Measurements from ENCODE around the gene DOCK2. TPM values are rescaled to one million over a fixed set of nuclear protein-coding genes. Genes with fewer than 3 reads are reported as not detected.

Gene DOCK2
- total RNA-seq, 1 experiment from 2014 or later: not detected

GRCh38 chr5:169980418-169981053 is 343.5 kb downstream of the DOCK2 start, which contains the start of gene INSYN2B:
INSYN2B (minus strand) TSS chr5:169980495; CDS start chr5:169883898, 96,597 bp downstream.
- no peak within 1 kb of the TSS for H3K27ac Mint-ChIP-seq (ENCODE audit: unreplicated experiment)
- TF ChIP-seq CTCF (IDR thresholded peaks at IDR 0.05; ENCODE audit: unreplicated experiment): peak; percentile 50
- H3K4me3 Mint-ChIP-seq (ENCODE audit: low read depth, unreplicated experiment): no peak within 1 kb of the TSS
- H3K9me3 Mint-ChIP-seq (ENCODE audit: low read depth, unreplicated experiment): no peaks in the 10 kb centered on the region
- H3K27me3 Mint-ChIP-seq (ENCODE audit: unreplicated experiment): peaks cover 90% of the 10 kb centered on the region
- DNase-seq: peak; percentile 71
- intact Hi-C loops (cut with micrococcal nuclease; ENCODE audit: unreplicated experiment): loop anchor here (1.0 to 5.0 kb wide), 4 partner anchors 68 to 993 kb away; no protein-coding TSS in a partner anchor
- no TSS peak for BruUV-seq (replicated peaks)
- CTCF ChIA-PET: interaction anchor here (0.9 to 2.1 kb wide), 7 partner anchors 9 to 278 kb away, joined by 3 to 22 read pairs (median 4); no protein-coding TSS in a partner anchor
- no peaks in the 10 kb centered on the region for H3K4me1 Mint-ChIP-seq (ENCODE audit: low read depth, unreplicated experiment)
- no peaks in the 10 kb centered on the region for H3K36me3 Mint-ChIP-seq (ENCODE audit: insufficient read depth, unreplicated experiment)

GRCh38 chr5:169988206-169988605 is 351.1 kb downstream of the DOCK2 start:
- no TSS peak for BruUV-seq (replicated peaks)
- Mint-ChIP-seq H3K27ac (ENCODE audit: unreplicated experiment) (no peak overlapping the region), H3K36me3 (ENCODE audit: insufficient read depth, unreplicated experiment) (no peaks in the 10 kb centered on the region), H3K4me1 (ENCODE audit: low read depth, unreplicated experiment) (no peaks in the 10 kb centered on the region), H3K9me3 (ENCODE audit: low read depth, unreplicated experiment) (no peaks in the 10 kb centered on the region), H3K4me3 (ENCODE audit: low read depth, unreplicated experiment) (no peak overlapping the region), H3K27me3 (ENCODE audit: unreplicated experiment) (peaks cover 84% of the 10 kb centered on the region)
- CTCF ChIA-PET: no interaction called here
- DNase-seq: no peak
- intact Hi-C loops (cut with micrococcal nuclease; ENCODE audit: unreplicated experiment): no loop called here
- TF ChIP-seq CTCF (IDR thresholded peaks at IDR 0.05; ENCODE audit: unreplicated experiment): no peak

- BruUV-seq (replicated peaks): no TSS peak
- Mint-ChIP-seq H3K27ac (ENCODE audit: unreplicated experiment) (no peak overlapping the region), H3K36me3 (ENCODE audit: insufficient read depth, unreplicated experiment) (no peaks in the 10 kb centered on the region), H3K9me3 (ENCODE audit: low read depth, unreplicated experiment) (no peaks in the 10 kb centered on the region), H3K4me1 (ENCODE audit: low read depth, unreplicated experiment) (no peaks in the 10 kb centered on the region), H3K27me3 (ENCODE audit: unreplicated experiment) (peaks cover 84% of the 10 kb centered on the region), H3K4me3 (ENCODE audit: low read depth, unreplicated experiment) (no peak overlapping the region)
- intact Hi-C loops (cut with micrococcal nuclease; ENCODE audit: unreplicated experiment): no loop called here
- CTCF ChIA-PET: no interaction called here
- no peak for DNase-seq
- no peak for TF ChIP-seq CTCF (IDR thresholded peaks at IDR 0.05; ENCODE audit: unreplicated experiment)
Observed at GRCh38 chr5:169988947-169989346, 351.9 kb downstream of the DOCK2 start.

GRCh38 chr5:169989365-169989764 is 352.3 kb downstream of the DOCK2 start:
- intact Hi-C loops (cut with micrococcal nuclease; ENCODE audit: unreplicated experiment): no loop called here
- Mint-ChIP-seq H3K4me1 (ENCODE audit: low read depth, unreplicated experiment) (no peaks in the 10 kb centered on the region), H3K9me3 (ENCODE audit: low read depth, unreplicated experiment) (no peaks in the 10 kb centered on the region), H3K4me3 (ENCODE audit: low read depth, unreplicated experiment) (no peak overlapping the region), H3K27ac (ENCODE audit: unreplicated experiment) (no peak overlapping the region), H3K36me3 (ENCODE audit: insufficient read depth, unreplicated experiment) (no peaks in the 10 kb centered on the region), H3K27me3 (ENCODE audit: unreplicated experiment) (peaks cover 84% of the 10 kb centered on the region)
- TF ChIP-seq CTCF (IDR thresholded peaks at IDR 0.05; ENCODE audit: unreplicated experiment): no peak
- BruUV-seq (replicated peaks): no TSS peak
- CTCF ChIA-PET: interaction anchor here (1.6 kb wide), 1 partner anchor 9 kb away, joined by 4 read pairs; the partner anchor contains the start of gene INSYN2B
- no peak for DNase-seq

Measured in Calu3 (cell line).